Activated CD4-positive, alpha-beta T cell treated with anti-CD3 and anti-CD28 coated beads, Interleukin-2, amount 10 ng/mL, durations not matched to agents 7 days and 5 days (primary cell): ENCODE measurements around the gene LITAFD. TPM values are rescaled to one million over a fixed set of nuclear protein-coding genes. Genes with fewer than 3 reads are reported as not detected.
A peak's percentile ranks its signal among the peaks of the same experiment; 100 is the strongest.
"Not testable (repeated sequence)": the region's sequence is repeated elsewhere in the genome, so short reads cannot be mapped to it uniquely, and the experiment has no call there.

Experiments used
- CTCF ChIA-PET: fragments of 350-600 bp; sonication (Branson Sonifier 250); formaldehyde crosslinking; loops from one replicate; lab custom pipeline; 2021; ENCODE audit warnings: antibody characterized with exemption; lab: Charles Lee
- POLR2A ChIA-PET: fragments of 350-600 bp; sonication (Branson Sonifier 250); formaldehyde crosslinking; loops from one replicate; lab custom pipeline; 2021; ENCODE audit warnings: antibody characterized with exemption; lab: Charles Lee
- DNase-seq: peaks from one replicate; pipeline ENCODE4 v3.0.0-alpha.2; 2020
- H3K27ac Mint-ChIP-seq: one replicate; pipeline ENCODE4 v1.8.0; 2021; ENCODE audit warnings: mild to moderate bottlenecking, moderate library complexity, mixed read lengths
- H3K27me3 Mint-ChIP-seq: one replicate; pipeline ENCODE4 v1.8.0; 2021; ENCODE audit warnings: mixed read lengths
- H3K36me3 Mint-ChIP-seq: one replicate; pipeline ENCODE4 v1.8.0; 2021; ENCODE audit warnings: low read depth, mixed read lengths
- H3K4me1 Mint-ChIP-seq: one replicate; pipeline ENCODE4 v1.8.0; 2021; ENCODE audit warnings: mixed read lengths
- H3K4me3 Mint-ChIP-seq: one replicate; pipeline ENCODE4 v1.8.0; 2021; ENCODE audit warnings: mild to moderate bottlenecking, moderate library complexity, mixed read lengths
- H3K9me3 Mint-ChIP-seq: one replicate; pipeline ENCODE4 v1.8.0; 2021; ENCODE audit warnings: mixed read lengths
- total RNA-seq, 2 experiments: library from RNA; stranded (reverse); gene quantifications; one replicate each; pipeline ENCODE4 v1.2.3, GENCODE V29; 2021

LITAFD gene
- total RNA-seq = not detected

- no peaks in the 10 kb centered on the region for H3K36me3 Mint-ChIP-seq
- H3K27me3 Mint-ChIP-seq = peaks cover 6% of the 10 kb centered on the region
- ChIA-PET POLR2A (no interaction called here), CTCF (interaction anchor here (0.6 to 2.4 kb wide), 3 partner anchors 14 to 253 kb away, joined by 3 to 9 read pairs (median 6); partner anchors contain the start of gene CARHSP1)
- no peak for DNase-seq
- peaks cover 16% of the 10 kb centered on the region for H3K4me1 Mint-ChIP-seq
- no peak within 1 kb of the TSS for H3K27ac Mint-ChIP-seq
- H3K9me3 Mint-ChIP-seq = no peaks in the 10 kb centered on the region
- H3K4me3 Mint-ChIP-seq = no peak within 1 kb of the TSS
Observed at GRCh38 chr16:8882041-8882617, at the start of gene LITAFD. LITAFD (plus strand) TSS chr16:8882351; CDS start chr16:8884356, 2,005 bp downstream.

GRCh38 chr16:8832717-8833105 is 49.4 kb upstream of the LITAFD start:
- H3K27me3 Mint-ChIP-seq = no peaks in the 10 kb centered on the region
- POLR2A ChIA-PET = no interaction called here

GRCh38 chr16:8836797-8837196 is 45.4 kb upstream of the LITAFD start:
- H3K27ac Mint-ChIP-seq, H3K9me3 Mint-ChIP-seq, POLR2A ChIA-PET, H3K4me3 Mint-ChIP-seq, DNase-seq, H3K27me3 Mint-ChIP-seq, CTCF ChIA-PET: not testable (repeated sequence)
- Mint-ChIP-seq H3K36me3 (peaks cover 10% of the 10 kb centered on the region), H3K4me1 (peaks cover 20% of the 10 kb centered on the region)

More at GRCh38 chr16:8832717-8833105, 49.4 kb upstream of the LITAFD start:
- H3K4me1 Mint-ChIP-seq = peaks cover 23% of the 10 kb centered on the region
- peaks cover 42% of the 10 kb centered on the region for H3K36me3 Mint-ChIP-seq
- DNase-seq = no peak
- H3K27ac Mint-ChIP-seq = peak overlapping the region; percentile 68
- no peak overlapping the region for H3K4me3 Mint-ChIP-seq
- CTCF ChIA-PET = no interaction called here
- H3K9me3 Mint-ChIP-seq = no peaks in the 10 kb centered on the region

GRCh38 chr16:8837594-8837993 is 44.6 kb upstream of the LITAFD start:
- H3K9me3 Mint-ChIP-seq, POLR2A ChIA-PET: not testable (repeated sequence)

GRCh38 chr16:8842016-8842415 is 40.1 kb upstream of the LITAFD start:
- H3K36me3 Mint-ChIP-seq, H3K4me1 Mint-ChIP-seq, DNase-seq, H3K27me3 Mint-ChIP-seq, POLR2A ChIA-PET, H3K4me3 Mint-ChIP-seq, CTCF ChIA-PET, H3K9me3 Mint-ChIP-seq, H3K27ac Mint-ChIP-seq: not testable (repeated sequence)

More at GRCh38 chr16:8837594-8837993, 44.6 kb upstream of the LITAFD start:
- H3K4me3 Mint-ChIP-seq, H3K36me3 Mint-ChIP-seq, CTCF ChIA-PET, H3K27ac Mint-ChIP-seq, DNase-seq, H3K27me3 Mint-ChIP-seq: not testable (repeated sequence)
- peaks cover 14% of the 10 kb centered on the region for H3K4me1 Mint-ChIP-seq

- POLR2A ChIA-PET, H3K27me3 Mint-ChIP-seq, H3K4me1 Mint-ChIP-seq, H3K27ac Mint-ChIP-seq, H3K36me3 Mint-ChIP-seq, H3K4me3 Mint-ChIP-seq, H3K9me3 Mint-ChIP-seq, DNase-seq, CTCF ChIA-PET: not testable (repeated sequence)
Observed at GRCh38 chr16:8843296-8843695, 38.9 kb upstream of the LITAFD start.

- ChIA-PET CTCF (no interaction called here), POLR2A (no interaction called here)
- Mint-ChIP-seq H3K9me3 (no peaks in the 10 kb centered on the region), H3K27me3 (no peaks in the 10 kb centered on the region), H3K27ac (no peak overlapping the region), H3K4me1 (peaks cover 11% of the 10 kb centered on the region), H3K36me3 (peaks cover 14% of the 10 kb centered on the region), H3K4me3 (no peak overlapping the region)
- DNase-seq = no peak
Observed at GRCh38 chr16:8845699-8846298, 36.4 kb upstream of the LITAFD start.

GRCh38 chr16:8846401-8846932 is 35.7 kb upstream of the LITAFD start:
- Mint-ChIP-seq H3K36me3 (peaks cover 17% of the 10 kb centered on the region), H3K27me3 (no peaks in the 10 kb centered on the region), H3K9me3 (no peaks in the 10 kb centered on the region), H3K4me3 (no peak overlapping the region), H3K4me1 (peaks cover 14% of the 10 kb centered on the region), H3K27ac (no peak overlapping the region)
- DNase-seq = no peak
- ChIA-PET CTCF (no interaction called here), POLR2A (no interaction called here)

GRCh38 chr16:8847145-8847544 is 35.0 kb upstream of the LITAFD start:
- no peak for DNase-seq
- no peaks in the 10 kb centered on the region for H3K27me3 Mint-ChIP-seq
- peaks cover 17% of the 10 kb centered on the region for H3K4me1 Mint-ChIP-seq
- no peak overlapping the region for H3K4me3 Mint-ChIP-seq
- H3K9me3 Mint-ChIP-seq = no peaks in the 10 kb centered on the region
- H3K27ac Mint-ChIP-seq = no peak overlapping the region
- H3K36me3 Mint-ChIP-seq = peaks cover 20% of the 10 kb centered on the region
- CTCF ChIA-PET = no interaction called here
- POLR2A ChIA-PET = no interaction called here

GRCh38 chr16:8847623-8848022 is 34.5 kb upstream of the LITAFD start:
- ChIA-PET CTCF (no interaction called here), POLR2A (no interaction called here)
- no peak for DNase-seq
- Mint-ChIP-seq H3K27ac (no peak overlapping the region), H3K4me3 (no peak overlapping the region), H3K4me1 (peaks cover 19% of the 10 kb centered on the region), H3K27me3 (no peaks in the 10 kb centered on the region), H3K36me3 (peaks cover 21% of the 10 kb centered on the region), H3K9me3 (no peaks in the 10 kb centered on the region)

GRCh38 chr16:8848231-8848938 is 33.8 kb upstream of the LITAFD start:
- Mint-ChIP-seq H3K27ac (peak overlapping the region; percentile 9), H3K9me3 (no peaks in the 10 kb centered on the region), H3K4me1 (peaks cover 21% of the 10 kb centered on the region), H3K27me3 (no peaks in the 10 kb centered on the region), H3K36me3 (peaks cover 27% of the 10 kb centered on the region), H3K4me3 (no peak overlapping the region)
- POLR2A ChIA-PET = no interaction called here
- CTCF ChIA-PET = interaction anchor here (0.9 kb wide), 1 partner anchor 11 kb away, joined by 3 read pairs; no protein-coding TSS in a partner anchor
- no peak for DNase-seq

GRCh38 chr16:8848939-8849391 is 33.2 kb upstream of the LITAFD start:
- Mint-ChIP-seq H3K4me1 (peaks cover 27% of the 10 kb centered on the region), H3K36me3 (peaks cover 27% of the 10 kb centered on the region), H3K4me3 (no peak overlapping the region), H3K27ac (no peak overlapping the region), H3K9me3 (no peaks in the 10 kb centered on the region), H3K27me3 (no peaks in the 10 kb centered on the region)
- CTCF ChIA-PET = interaction anchor here (0.9 to 1.1 kb wide), 2 partner anchors 11 kb away, joined by 3 to 5 read pairs; no protein-coding TSS in a partner anchor
- DNase-seq = no peak
- POLR2A ChIA-PET = no interaction called here
